A549 (cell line): ENCODE measurements around the gene PDS5B. TPM values are rescaled to one million over a fixed set of nuclear protein-coding genes. Genes with fewer than 3 reads are reported as not detected.

Experiments used
- ATAC-seq, 2 experiments: fragments of 200-7000 bp in 1 of 2; fragments of >200 bp in 1 of 2; cut with Nextera tagmentation in 1 of 2; cut with Tn5 transposase in 1 of 2; 3 replicates each; pipeline versions ENCODE4 v1.8.0 to v1.9.1; 2018 to 2020; ENCODE audit warnings: mild to moderate bottlenecking in 1 of 2, moderate library complexity in 1 of 2
- CTCF ChIA-PET: fragments of 300-600 bp; sonication (Branson Sonifier 250); formaldehyde crosslinking; extraction: SDS; loops from one replicate; lab custom pipeline; 2021; ENCODE audit warnings: antibody characterized with exemption, inconsistent platforms; lab: Yijun Ruan, JAX
- POLR2A ChIA-PET: fragments of 350-600 bp; formaldehyde crosslinking; extraction: SDS; loops from one replicate; lab custom pipeline; 2021; ENCODE audit warnings: antibody characterized with exemption, inconsistent platforms; lab: Yijun Ruan, JAX
- DNase-seq, 2 experiments: peaks; one replicate each; pipeline versions ENCODE4 v3.0.0 to v3.0.0-alpha.2; 2011 to 2016; ENCODE audit warnings: low read depth in 1 of 2, low spot score in 1 of 2
- FAIRE-seq: peaks from 2 replicates; lab custom pipeline; 2011; peaks lifted over from hg19 to GRCh38; lab: Jason Lieb, UNC
- H3K27ac ChIP-seq, 2 experiments: fragments of >200 bp; sonication (Bioruptor Twin); formaldehyde crosslinking; 3 replicates each; pipeline ENCODE4 v1.5.1; 2016 to 2017
- H3K4me1 ChIP-seq: fragments of >200 bp; sonication (Bioruptor Twin); formaldehyde crosslinking; 3 replicates; pipeline ENCODE4 v1.6.1; 2016
- H3K4me2 ChIP-seq: fragments of >200 bp; sonication (Bioruptor Twin); formaldehyde crosslinking; 3 replicates; pipeline ENCODE4 v1.6.1; 2016
- H3K4me3 ChIP-seq: fragments of >200 bp; sonication (Bioruptor Twin); formaldehyde crosslinking; 3 replicates; pipeline ENCODE4 v1.5.1; 2016
- H3K9me3 ChIP-seq: fragments of >200 bp; sonication (Bioruptor Twin); formaldehyde crosslinking; 3 replicates; pipeline ENCODE4 v1.6.1; 2016
- ATOH8 ChIP-seq: fragments of 250-450 bp; sonication (Bioruptor Pico); IDR thresholded peaks from 2 replicates; pipeline ENCODE4 v1.5.0; 2020; ENCODE audit warnings: low read depth, mild to moderate bottlenecking, moderate library complexity
- BCL3 ChIP-seq: fragments of >200 bp; sonication (Bioruptor Twin); formaldehyde crosslinking; IDR thresholded peaks from 3 replicates; pipeline ENCODE4 v1.6.1; 2016
- CBX2 ChIP-seq: fragments of 200-600 bp; sonication (generic); IDR thresholded peaks from 2 replicates; pipeline ENCODE4 v1.6.1; 2016; ENCODE audit warnings: low read depth, mild to moderate bottlenecking, borderline replicate concordance
- CBX8 ChIP-seq: fragments of 200-600 bp; sonication (generic); IDR thresholded peaks from 2 replicates; pipeline ENCODE4 v1.6.1; 2016
- CHD2 ChIP-seq: fragments of 150-350 bp; IDR thresholded peaks from 2 replicates; pipeline ENCODE4 v1.6.1; 2014; ENCODE audit warnings: low read length; ENCODE audit not compliant: partially characterized antibody
- CHD4 ChIP-seq: fragments of 200-600 bp; sonication (generic); IDR thresholded peaks from 2 replicates; pipeline ENCODE4 v1.6.1; 2016; ENCODE audit warnings: antibody characterized with exemption, mild to moderate bottlenecking, borderline replicate concordance
- EHF ChIP-seq: fragments of 250-450 bp; sonication (Bioruptor Pico); IDR thresholded peaks from 2 replicates; pipeline ENCODE4 v1.5.0; 2020; ENCODE audit warnings: mild to moderate bottlenecking
- EHMT2 ChIP-seq: fragments of 200-600 bp; sonication (generic); IDR thresholded peaks from 2 replicates; pipeline ENCODE4 v1.6.1; 2016; ENCODE audit warnings: antibody characterized with exemption, low read depth, mild to moderate bottlenecking, moderate library complexity
- ELK1 ChIP-seq: fragments of 150-350 bp; IDR thresholded peaks from 2 replicates; pipeline ENCODE4 v1.6.1; 2014; ENCODE audit warnings: low read depth, mild to moderate bottlenecking, low read length
- EP300 ChIP-seq, 2 experiments: fragments of >200 bp; sonication (Bioruptor Twin); formaldehyde crosslinking; IDR thresholded peaks; 2 replicates in 1 of 2; 3 replicates in 1 of 2; pipeline ENCODE4 v1.6.1; 2016 to 2017
- ESRRA ChIP-seq: fragments of 150-350 bp; IDR thresholded peaks from 2 replicates; pipeline ENCODE4 v1.6.1; 2014; ENCODE audit warnings: mild to moderate bottlenecking, low read length, borderline replicate concordance
- FOSB ChIP-seq: fragments of 250-450 bp; sonication (Bioruptor Pico); IDR thresholded peaks from 2 replicates; pipeline ENCODE4 v1.5.0; 2020; ENCODE audit warnings: mild to moderate bottlenecking, moderate library complexity
- HMGXB4 ChIP-seq: fragments of 250-450 bp; sonication (Bioruptor Pico); IDR thresholded peaks from 2 replicates; pipeline ENCODE4 v1.5.0; 2021; ENCODE audit warnings: mild to moderate bottlenecking, moderate library complexity, borderline replicate concordance
- HOXB13 ChIP-seq: fragments of 250-450 bp; sonication (Bioruptor Pico); IDR thresholded peaks from 2 replicates; pipeline ENCODE4 v1.5.0; 2020; ENCODE audit warnings: low read depth, mild to moderate bottlenecking, moderate library complexity
- KDM1A ChIP-seq: fragments of 200-600 bp; sonication (generic); IDR thresholded peaks from 2 replicates; pipeline ENCODE4 v1.6.1; 2016; ENCODE audit warnings: low read depth, mild to moderate bottlenecking
- KDM5A ChIP-seq: fragments of 200-600 bp; sonication (generic); IDR thresholded peaks from 2 replicates; pipeline ENCODE4 v1.6.1; 2016; ENCODE audit warnings: antibody characterized with exemption, mild to moderate bottlenecking
- MAX ChIP-seq: IDR thresholded peaks from 2 replicates; pipeline ENCODE4 v1.6.1; 2012
- NR3C1 ChIP-seq: fragments of >200 bp; sonication (Bioruptor Twin); formaldehyde crosslinking; IDR thresholded peaks from 3 replicates; pipeline ENCODE4 v1.6.1; 2017
- POLR2AphosphoS2 ChIP-seq: conservative IDR thresholded peaks from 2 replicates; pipeline ENCODE4 v1.6.1; 2012; ENCODE audit warnings: low read length, improper control_type of control experiment, inconsistent platforms
- RARB ChIP-seq: fragments of 250-450 bp; sonication (Bioruptor Pico); IDR thresholded peaks from 2 replicates; pipeline ENCODE4 v1.8.0; 2021; ENCODE audit warnings: mild to moderate bottlenecking, moderate library complexity
- RFX5 ChIP-seq: fragments of 450-650 bp; IDR thresholded peaks from 2 replicates; pipeline ENCODE4 v1.7.1; 2014; ENCODE audit warnings: antibody characterized with exemption, mild to moderate bottlenecking, moderate library complexity
- RNF2 ChIP-seq: fragments of 200-600 bp; sonication (generic); IDR thresholded peaks from 2 replicates; pipeline ENCODE4 v1.6.1; 2016; ENCODE audit warnings: low read depth, mild to moderate bottlenecking, antibody characterized with exemption, moderate library complexity, borderline replicate concordance
- SMC3 ChIP-seq: fragments of >200 bp; sonication (Bioruptor Twin); formaldehyde crosslinking; IDR thresholded peaks from 3 replicates; pipeline ENCODE4 v1.6.1; 2018; ENCODE audit warnings: inconsistent platforms
- SREBF2 ChIP-seq: fragments of 450-650 bp; IDR thresholded peaks from 2 replicates; pipeline ENCODE4 v1.6.1; 2014; ENCODE audit warnings: mild to moderate bottlenecking, moderate library complexity
- TP53 ChIP-seq: fragments of 250-450 bp; sonication (Bioruptor Pico); IDR thresholded peaks from 2 replicates; pipeline ENCODE4 v1.5.0; 2021; ENCODE audit warnings: mild to moderate bottlenecking, moderate library complexity
- ZC3H11A ChIP-seq: fragments of 450-650 bp; IDR thresholded peaks from 2 replicates; pipeline ENCODE4 v1.6.1; 2014; ENCODE audit warnings: antibody characterized with exemption, mild to moderate bottlenecking
- WGBS: methylation state at CpG from one replicate; pipeline ENCODE4 v1.1.6; 2017; ENCODE audit errors: missing lambda C conversion rate; 5-methylcytosine and 5-hydroxymethylcytosine counted together
- polyA plus RNA-seq, 4 experiments: library from polyadenylated mRNA; depleted of rRNA in 3 of 4; stranded (reverse); fragments of >200 nt; fragmentation: RNase III in 1 of 4; extraction: RNeasy Plus Mini Kit Qiagen cat#74134 plus additional on column Dnase treatment in 1 of 4; gene quantifications; 2 replicates in 3 of 4; 3 replicates in 1 of 4; pipeline ENCODE4 v1.2.3, GENCODE V29; 2011 to 2017

Gene PDS5B
- polyA plus RNA-seq, 2 of the 4 experiments (the other 2 are of a cell fraction), result 10.6 to 16.0 TPM

- 95% methylated on average over 2 of the region's 2 CpGs for WGBS
- FAIRE-seq (no peak), DNase-seq (no peak), ATAC-seq (no peak)
- H3K9me3 ChIP-seq, result no peaks in the 10 kb centered on the region
- no peak overlapping the region for H3K4me2 ChIP-seq
- no peak overlapping the region for H3K27ac ChIP-seq
- no peaks in the 10 kb centered on the region for H3K4me1 ChIP-seq
- TF ChIP-seq RARB (no peak), RFX5 (no peak), ATOH8 (CRISPR knock-in tag) (no peak), MAX (no peak), POLR2AphosphoS2 (no peak), BCL3 (no peak), ESRRA (no peak)
- TF ChIP-seq, all 56 proteins: peak for 0
- POLR2A ChIA-PET, result no interaction called here
- CTCF ChIA-PET, result no interaction called here
- no peak overlapping the region for H3K4me3 ChIP-seq
These were observed 9.1 kb downstream of the PDS5B start for GRCh38 chr13:32595306-32595705.

GRCh38 chr13:32600890-32601289 lies 14.6 kb downstream of the PDS5B start:
- CTCF ChIA-PET, result interaction anchor here (1.6 kb wide), 1 partner anchor 15 kb away, joined by 4 read pairs; the partner anchor contains the start of gene PDS5B

More at GRCh38 chr13:32600890-32601289, 14.6 kb downstream of the PDS5B start:
- Histone ChIP-seq H3K4me1 (no peaks in the 10 kb centered on the region), H3K4me3 (no peak overlapping the region), H3K27ac (no peak overlapping the region), H3K4me2 (no peak overlapping the region), H3K9me3 (no peaks in the 10 kb centered on the region)
- 75% methylated on average over 2 of the region's 2 CpGs for WGBS
- POLR2A ChIA-PET, result no interaction called here
- no peak for DNase-seq
- FAIRE-seq, result no peak
- TF ChIP-seq EHF (CRISPR knock-in tag) (no peak), CHD2 (no peak), NR3C1 (no peak), FOSB (no peak), EP300 (IDR thresholded peaks at IDR 0.05) (no peak), KDM1A (no peak), RNF2 (no peak), HOXB13 (CRISPR knock-in tag) (no peak), ZC3H11A (no peak), TP53 (CRISPR knock-in tag) (no peak), CBX2 (no peak), KDM5A (no peak), ELK1 (no peak), SREBF2 (no peak), CBX8 (no peak), SMC3 (no peak), CHD4 (no peak), HMGXB4 (CRISPR knock-in tag) (no peak), EHMT2 (no peak)
- no peak for ATAC-seq
